ENCODE data around the gene TMC1. TPM values are rescaled to one million over a fixed set of nuclear protein-coding genes. Genes with fewer than 3 reads are reported as not detected.

Gene TMC1
- total RNA-seq, 2 donors from 2014 or later: not detected

- Mint-ChIP-seq H3K27ac (no peak overlapping the region), H3K9me3 (no peaks in the 10 kb centered on the region), H3K36me3 (no peaks in the 10 kb centered on the region)
- ATAC-seq: no peak
- DNase-seq (ENCODE audit: low spot score in 2 of 2): no peak
Observed at GRCh38 chr9:72734631-72735030, 213.2 kb downstream of the TMC1 start.

GRCh38 chr9:72743836-72744235, 222.4 kb downstream of the TMC1 start:
- H3K9me3 Mint-ChIP-seq: no peaks in the 10 kb centered on the region

DNA sequence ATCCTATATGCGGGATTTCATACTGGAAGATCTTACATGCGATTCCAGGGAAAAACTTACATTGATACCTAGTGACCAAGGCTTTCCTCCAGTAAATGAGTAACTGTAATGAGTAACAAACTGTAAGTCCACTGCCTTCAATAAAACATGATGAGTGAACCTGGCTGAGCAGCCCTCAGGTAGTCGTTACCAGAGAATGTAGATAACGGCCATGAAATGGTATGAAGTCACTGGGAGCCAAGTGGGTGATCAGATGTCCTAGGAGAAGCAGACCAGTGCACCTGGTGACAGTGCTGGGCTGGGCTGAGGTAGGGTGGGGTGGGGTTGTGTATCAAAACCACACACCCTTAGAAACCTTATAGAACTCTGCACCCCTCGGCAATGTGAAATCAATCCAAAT, 227.9 kb downstream of the TMC1 start:
- no peaks in the 10 kb centered on the region for H3K36me3 Mint-ChIP-seq
- H3K27ac Mint-ChIP-seq: no peak overlapping the region
- H3K9me3 Mint-ChIP-seq: no peaks in the 10 kb centered on the region
- DNase-seq (ENCODE audit: low spot score in 2 of 2): no peak
- ATAC-seq: no peak

More at GRCh38 chr9:72743836-72744235, 222.4 kb downstream of the TMC1 start:
- ATAC-seq (no peak), DNase-seq (ENCODE audit: low spot score in 2 of 2) (no peak)
- no peaks in the 10 kb centered on the region for H3K36me3 Mint-ChIP-seq
- no peak overlapping the region for H3K27ac Mint-ChIP-seq

GRCh38 chr9:72751541-72751940, 230.1 kb downstream of the TMC1 start:
- Mint-ChIP-seq H3K27ac (no peak overlapping the region), H3K36me3 (no peaks in the 10 kb centered on the region), H3K9me3 (no peaks in the 10 kb centered on the region)
- DNase-seq (ENCODE audit: low spot score in 2 of 2) (no peak), ATAC-seq (no peak)

DNA sequence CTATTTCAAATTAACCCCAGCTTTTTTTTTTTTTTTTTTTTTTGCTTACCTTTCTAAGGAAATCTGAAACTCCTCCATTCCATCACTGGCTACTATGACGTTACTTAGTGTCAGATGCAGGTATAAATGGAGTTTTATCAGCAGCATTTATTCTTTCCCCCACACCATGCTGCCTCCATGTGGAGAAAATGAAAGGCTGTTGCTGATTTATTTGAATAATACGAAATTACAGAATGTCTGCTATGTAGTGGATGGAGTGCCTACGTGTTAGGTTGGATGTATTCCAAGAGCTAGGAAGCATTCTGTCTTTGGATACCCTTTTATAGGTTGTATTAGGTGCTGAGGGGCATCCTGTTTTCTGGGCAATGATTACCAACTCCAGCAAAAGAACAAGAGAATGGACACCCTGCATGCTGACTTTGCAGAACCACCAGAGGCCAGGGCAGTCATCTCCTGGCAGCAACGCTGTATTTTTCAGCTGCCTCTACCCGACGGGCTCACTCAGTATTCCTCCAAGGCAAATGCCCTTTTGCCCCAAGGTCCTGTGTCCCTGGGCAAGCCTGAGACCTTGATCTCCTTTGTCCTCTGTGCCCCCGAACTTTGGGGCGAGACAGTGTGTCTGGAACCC, 232.0 kb downstream of the TMC1 start:
- Mint-ChIP-seq H3K9me3 (no peaks in the 10 kb centered on the region), H3K36me3 (no peaks in the 10 kb centered on the region), H3K27ac (no peak overlapping the region)
- no peak for DNase-seq (ENCODE audit: low spot score in 2 of 2)
- no peak for ATAC-seq

DNA sequence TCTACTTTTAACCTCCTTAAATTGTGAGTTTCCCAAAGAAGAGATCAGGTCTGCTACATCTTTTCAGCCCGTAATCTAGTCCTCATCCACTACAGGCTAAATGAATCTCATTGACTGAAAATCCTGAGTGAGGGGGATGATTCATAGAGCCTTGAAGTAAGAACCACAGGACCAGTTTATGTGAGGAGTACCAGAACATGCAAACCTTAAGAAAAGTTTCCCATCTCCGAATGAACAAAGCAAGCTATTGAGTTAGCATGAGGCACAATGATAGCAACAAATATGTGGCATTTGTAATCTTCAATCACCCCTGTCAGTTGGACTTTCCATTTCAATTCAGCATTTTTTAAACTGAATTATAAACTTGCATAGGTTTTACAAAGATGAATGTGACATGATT, 234.4 kb downstream of the TMC1 start:
- Mint-ChIP-seq H3K36me3 (no peaks in the 10 kb centered on the region), H3K9me3 (no peaks in the 10 kb centered on the region), H3K27ac (no peak overlapping the region)
- DNase-seq (ENCODE audit: low spot score in 2 of 2) (no peak), ATAC-seq (no peak)

GRCh38 chr9:72758944-72759343, 237.5 kb downstream of the TMC1 start:
- ATAC-seq (no peak), DNase-seq (ENCODE audit: low spot score in 2 of 2) (no peak)
- H3K27ac Mint-ChIP-seq: no peak overlapping the region

GRCh38 chr9:72763022-72763421, 241.6 kb downstream of the TMC1 start:
- H3K27ac Mint-ChIP-seq: no peak overlapping the region
- DNase-seq (ENCODE audit: low spot score in 2 of 2) (no peak), ATAC-seq (no peak)
- peaks cover 0 to 3% of the 10 kb centered on the region in 2 donors for H3K9me3 Mint-ChIP-seq
- H3K36me3 Mint-ChIP-seq: no peaks in the 10 kb centered on the region

More at GRCh38 chr9:72758944-72759343, 237.5 kb downstream of the TMC1 start:
- Mint-ChIP-seq H3K36me3 (no peaks in the 10 kb centered on the region), H3K9me3 (peaks cover 0 to 3% of the 10 kb centered on the region in 2 donors)

DNA sequence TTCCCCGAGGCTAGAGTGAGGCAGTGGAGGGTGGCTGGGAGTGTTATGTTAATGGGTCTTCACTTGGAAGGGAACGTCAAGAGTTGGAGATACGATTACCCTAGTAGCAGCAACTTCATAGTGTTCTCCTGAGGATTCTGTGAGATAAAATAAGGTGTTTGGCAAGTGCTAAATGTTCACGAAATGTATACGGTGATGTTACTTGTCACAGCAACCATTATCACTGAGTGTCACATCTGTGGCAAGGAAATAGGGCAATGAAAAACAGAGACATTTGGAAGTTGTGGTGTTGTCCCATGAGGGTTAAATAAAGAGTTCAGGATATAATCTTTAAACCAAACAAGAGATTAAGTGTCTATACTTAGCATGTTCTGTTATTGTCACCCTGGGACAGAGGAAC, 248.1 kb downstream of the TMC1 start:
- no peak overlapping the region for H3K27ac Mint-ChIP-seq
- ATAC-seq (no peak), DNase-seq (ENCODE audit: low spot score in 2 of 2) (no peak)
- no peaks in the 10 kb centered on the region for H3K9me3 Mint-ChIP-seq
- no peaks in the 10 kb centered on the region for H3K36me3 Mint-ChIP-seq

GRCh38 chr9:72772661-72773060, 251.3 kb downstream of the TMC1 start:
- no peak for ATAC-seq
- no peak overlapping the region for H3K27ac Mint-ChIP-seq
- no peak for DNase-seq (ENCODE audit: low spot score in 2 of 2)
- no peaks in the 10 kb centered on the region for H3K36me3 Mint-ChIP-seq
- no peaks in the 10 kb centered on the region for H3K9me3 Mint-ChIP-seq

DNA sequence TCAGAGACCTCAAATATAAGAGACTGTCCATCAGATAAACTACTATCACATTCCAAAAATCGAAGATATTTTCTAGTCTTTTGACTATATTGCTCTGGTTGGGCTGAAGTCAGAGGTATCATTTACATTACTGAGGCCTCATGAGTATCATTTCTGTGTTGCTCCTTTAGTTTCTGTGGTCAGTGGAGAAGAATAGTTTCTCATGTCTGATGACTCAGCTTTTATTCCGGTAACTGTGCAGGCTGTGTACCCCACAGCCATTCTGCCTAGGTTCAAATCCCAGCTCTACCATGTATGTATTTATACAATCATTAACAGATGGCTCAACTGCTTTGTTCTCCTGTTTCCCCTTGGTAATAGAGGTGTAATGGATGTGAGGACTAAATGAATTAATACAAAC, 252.2 kb downstream of the TMC1 start:
- no peaks in the 10 kb centered on the region for H3K36me3 Mint-ChIP-seq
- DNase-seq (ENCODE audit: low spot score in 2 of 2) (no peak), ATAC-seq (no peak)
- no peaks in the 10 kb centered on the region for H3K9me3 Mint-ChIP-seq
- H3K27ac Mint-ChIP-seq: no peak overlapping the region

DNA sequence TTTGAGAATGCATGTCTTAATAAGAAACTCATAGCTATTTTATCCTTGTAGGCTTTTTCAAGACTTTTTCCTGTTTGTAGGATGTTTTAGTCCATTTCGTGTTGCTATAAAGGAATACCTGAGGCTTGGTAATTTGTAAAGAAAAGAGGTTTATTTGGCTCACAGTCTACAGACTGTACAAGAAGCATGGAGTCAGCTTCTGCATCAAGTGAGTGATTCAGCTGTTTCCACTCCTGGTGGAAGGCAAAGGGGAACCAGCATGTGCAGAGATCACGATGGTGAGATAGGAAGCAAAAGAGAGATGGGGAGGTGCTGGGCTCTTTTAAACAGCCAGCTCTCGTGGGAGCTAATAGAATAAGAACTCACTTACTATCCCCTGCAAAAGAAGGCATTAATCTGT, 254.2 kb downstream of the TMC1 start:
- H3K36me3 Mint-ChIP-seq: no peaks in the 10 kb centered on the region
- H3K27ac Mint-ChIP-seq: no peak overlapping the region
- no peaks in the 10 kb centered on the region for H3K9me3 Mint-ChIP-seq
- ATAC-seq (no peak), DNase-seq (ENCODE audit: low spot score in 2 of 2) (no peak)

- Mint-ChIP-seq H3K36me3 (no peaks in the 10 kb centered on the region), H3K9me3 (peaks cover 0 to 5% of the 10 kb centered on the region in 2 donors), H3K27ac (no peak overlapping the region)
- no peak for ATAC-seq
- no peak for DNase-seq (ENCODE audit: low spot score in 2 of 2)
Observed at GRCh38 chr9:72779614-72780013, 258.2 kb downstream of the TMC1 start.

DNA sequence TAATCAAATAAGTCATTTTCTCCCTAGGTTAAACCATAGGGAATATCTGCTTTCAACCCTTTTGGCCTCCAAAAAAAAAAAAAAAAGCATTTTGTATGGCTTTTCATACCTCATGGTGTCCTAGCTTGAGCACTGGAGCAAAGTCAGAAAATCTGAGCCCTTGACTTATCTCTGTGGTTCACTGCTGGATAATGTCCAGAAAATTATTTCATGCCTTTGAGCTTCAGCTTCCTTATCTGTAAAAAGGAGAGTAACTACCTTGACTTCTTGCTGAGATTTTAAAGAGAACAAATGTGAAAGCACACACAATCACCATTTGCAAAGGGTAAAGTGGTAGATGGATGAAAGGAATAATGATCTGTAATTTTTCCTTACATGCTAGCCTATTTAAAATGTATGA, 265.5 kb downstream of the TMC1 start:
- no peaks in the 10 kb centered on the region for H3K36me3 Mint-ChIP-seq
- DNase-seq (ENCODE audit: low spot score in 2 of 2) (no peak), ATAC-seq (no peak)
- H3K9me3 Mint-ChIP-seq: peaks cover 0 to 5% of the 10 kb centered on the region in 2 donors
- no peak overlapping the region for H3K27ac Mint-ChIP-seq

DNA sequence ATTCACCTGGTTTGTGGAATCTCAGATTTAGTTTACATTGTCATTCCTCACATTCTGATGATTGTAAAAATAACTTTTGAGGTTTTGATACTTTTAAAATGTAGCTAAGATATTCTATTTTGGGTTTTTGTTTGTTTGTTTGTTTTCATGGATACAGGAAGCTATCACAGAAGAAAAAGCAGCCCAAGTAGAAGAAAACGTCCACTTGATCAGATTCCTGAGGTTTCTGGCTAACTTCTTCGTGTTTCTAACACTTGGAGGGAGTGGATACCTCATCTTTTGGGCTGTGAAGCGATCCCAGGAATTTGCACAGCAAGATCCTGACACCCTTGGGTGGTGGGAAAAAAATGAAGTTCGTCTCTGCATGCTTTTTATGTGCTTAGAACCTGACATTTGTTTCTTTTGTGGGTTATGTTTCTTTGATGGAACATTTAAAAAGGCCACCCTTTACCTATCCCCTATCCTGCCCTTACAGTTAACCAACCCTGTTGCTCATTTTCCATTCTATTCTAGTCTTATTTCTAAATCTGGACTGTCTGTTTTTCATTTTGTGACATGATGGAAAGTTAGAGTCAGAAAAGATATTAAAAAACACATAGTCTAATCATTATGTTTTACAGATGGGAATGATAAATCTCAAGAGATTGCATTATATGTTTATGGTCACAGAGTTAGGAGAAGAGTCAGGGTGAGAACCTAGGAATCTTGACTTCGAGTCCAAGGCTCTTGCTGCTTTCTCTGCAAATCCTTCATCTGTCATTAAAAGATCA, 267.7 kb downstream of the TMC1 start:
- Mint-ChIP-seq H3K9me3 (peaks cover under 1 to 4% of the 10 kb centered on the region in 2 donors), H3K36me3 (no peaks in the 10 kb centered on the region), H3K27ac (no peak overlapping the region)
- DNase-seq (ENCODE audit: low spot score in 2 of 2) (no peak), ATAC-seq (no peak)

DNA sequence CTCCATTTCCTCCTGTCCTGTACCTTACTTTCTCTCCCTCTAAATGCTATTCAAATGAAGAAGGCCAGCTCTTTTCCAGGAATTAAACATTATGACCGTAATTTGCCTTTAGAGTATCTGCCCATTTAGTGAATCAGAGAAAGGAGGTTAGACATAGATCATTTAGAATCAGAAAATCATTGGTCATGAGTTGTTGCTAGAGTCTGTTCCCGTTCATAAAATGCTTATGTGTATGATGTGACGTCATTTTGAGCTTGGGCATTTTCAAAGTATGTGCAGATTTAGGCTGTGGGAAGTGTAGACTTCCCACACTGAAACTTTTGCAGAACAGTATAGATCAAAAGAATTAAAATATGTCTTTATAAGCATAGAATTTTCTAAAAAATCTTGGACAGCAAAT, 268.5 kb downstream of the TMC1 start:
- no peak overlapping the region for H3K27ac Mint-ChIP-seq
- DNase-seq (ENCODE audit: low spot score in 2 of 2) (no peak), ATAC-seq (no peak)
- peaks cover 0 to 5% of the 10 kb centered on the region in 2 donors for H3K36me3 Mint-ChIP-seq
- peaks cover 3 to 8% of the 10 kb centered on the region in 2 donors for H3K9me3 Mint-ChIP-seq

GRCh38 chr9:72790989-72791388, 269.6 kb downstream of the TMC1 start:
- ATAC-seq: no peak
- Mint-ChIP-seq H3K9me3 (peaks cover 3 to 16% of the 10 kb centered on the region in 2 donors), H3K27ac (no peak overlapping the region), H3K36me3 (peaks cover 0 to 14% of the 10 kb centered on the region in 2 donors)
- no peak for DNase-seq (ENCODE audit: low spot score in 2 of 2)

DNA sequence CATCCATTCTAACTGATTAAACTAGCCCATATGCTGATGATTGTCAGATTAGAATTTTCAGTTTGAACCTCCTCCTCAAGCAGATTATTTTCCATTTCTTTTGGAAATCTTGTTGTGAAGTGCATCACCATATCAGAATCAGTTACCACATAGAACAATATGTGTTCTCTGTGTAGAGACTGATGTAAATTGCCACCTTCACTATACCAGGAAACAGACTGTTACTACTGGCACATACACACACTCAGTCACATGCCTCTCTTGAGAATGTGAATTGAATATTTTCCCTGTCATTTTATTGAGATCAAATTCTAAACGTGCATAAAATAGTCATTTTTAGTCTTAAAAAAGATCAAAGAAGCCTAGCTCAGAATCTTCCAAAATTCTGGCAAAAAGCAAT, 270.0 kb downstream of the TMC1 start:
- DNase-seq (ENCODE audit: low spot score in 2 of 2) (no peak), ATAC-seq (no peak)
- H3K36me3 Mint-ChIP-seq: peaks cover 0 to 14% of the 10 kb centered on the region in 2 donors
- no peak overlapping the region for H3K27ac Mint-ChIP-seq
- peaks cover 3 to 17% of the 10 kb centered on the region in 2 donors for H3K9me3 Mint-ChIP-seq
